Jurkat, Clone E6-1 (cell line): ENCODE results near the gene PDE4DIP. TPM values are rescaled to one million over a fixed set of nuclear protein-coding genes. Genes with fewer than 3 reads are reported as not detected.
"Not testable (repeated sequence)": the region's sequence is repeated elsewhere in the genome, so short reads cannot be mapped to it uniquely, and the experiment has no call there.

Experiments used
- DNase-seq: peaks from one replicate; pipeline ENCODE4 v3.0.0-alpha.2; 2011; ENCODE audit warnings: low read depth, low spot score
- H3K4me3 ChIP-seq: 2 replicates; pipeline ENCODE4 v1.5.1; 2011; ENCODE audit warnings: mild to moderate bottlenecking, low read length, control low read depth, moderate library complexity
- polyA plus RNA-seq: library from polyadenylated mRNA; unstranded; fragments of >200 nt; gene quantifications from one replicate; pipeline ENCODE4 v1.2.1, GENCODE V29; 2012; ENCODE audit warnings: missing spikeins; ENCODE audit not compliant: insufficient read length, insufficient read depth

The PDE4DIP gene
- 19.1 TPM for polyA plus RNA-seq

GRCh38 chr1:148844220-148844619 is at the start of gene PDE4DIP:
Gene PDE4DIP, plus strand, starts transcription at chr1:148844428. Its CDS starts 347 bp downstream, at chr1:148844775.
- not testable (repeated sequence) for H3K4me3 ChIP-seq

GRCh38 chr1:148808268-148808928 is 35.8 kb upstream of the PDE4DIP start:
- not testable (repeated sequence) for DNase-seq, H3K4me3 ChIP-seq

More at GRCh38 chr1:148844220-148844619, at the start of gene PDE4DIP:
- DNase-seq = not testable (repeated sequence)

- H3K4me3 ChIP-seq, DNase-seq: not testable (repeated sequence)
Observed at GRCh38 chr1:148808929-148809283, 35.3 kb upstream of the PDE4DIP start.

DNA sequence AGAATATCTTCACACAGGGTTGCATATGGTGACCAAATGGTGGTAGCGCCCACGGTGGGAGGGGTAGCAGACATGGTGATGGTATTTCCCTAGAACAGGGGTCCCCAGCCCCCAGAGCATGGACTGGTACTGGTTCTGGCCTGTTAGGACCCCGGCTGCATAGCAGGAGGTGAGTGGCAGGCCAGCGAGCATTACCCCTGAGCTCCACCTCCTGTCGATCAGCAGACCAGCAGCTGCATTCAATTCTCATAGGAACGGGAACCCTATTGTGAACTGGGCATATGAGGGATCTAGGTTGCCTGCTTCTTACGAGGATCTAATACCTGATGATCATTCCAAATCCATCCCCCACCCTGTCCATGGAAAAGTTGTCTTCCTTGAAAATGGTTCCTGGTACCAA is 22.0 kb upstream of the PDE4DIP start:
- DNase-seq, H3K4me3 ChIP-seq: not testable (repeated sequence)

DNA sequence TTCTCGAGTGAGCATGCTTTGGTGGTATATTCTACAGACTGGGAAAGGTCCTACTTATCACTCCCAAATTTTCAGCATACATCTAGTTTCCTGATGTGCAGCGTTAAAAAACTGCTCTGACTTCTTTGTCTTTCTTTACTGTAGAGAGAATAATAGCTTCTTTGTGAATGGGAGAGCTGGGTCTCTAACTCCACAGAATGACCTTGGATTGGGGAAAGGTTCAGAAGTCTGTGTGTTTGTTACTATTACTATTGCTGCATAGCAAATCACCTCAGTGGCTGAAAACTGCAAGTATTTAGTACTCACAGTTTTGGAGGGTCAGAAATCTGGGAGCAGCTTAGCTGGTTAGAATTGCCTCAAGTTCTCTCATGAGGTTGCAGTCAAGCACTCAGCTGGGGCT is 20.4 kb upstream of the PDE4DIP start:
- not testable (repeated sequence) for H3K4me3 ChIP-seq, DNase-seq

DNA sequence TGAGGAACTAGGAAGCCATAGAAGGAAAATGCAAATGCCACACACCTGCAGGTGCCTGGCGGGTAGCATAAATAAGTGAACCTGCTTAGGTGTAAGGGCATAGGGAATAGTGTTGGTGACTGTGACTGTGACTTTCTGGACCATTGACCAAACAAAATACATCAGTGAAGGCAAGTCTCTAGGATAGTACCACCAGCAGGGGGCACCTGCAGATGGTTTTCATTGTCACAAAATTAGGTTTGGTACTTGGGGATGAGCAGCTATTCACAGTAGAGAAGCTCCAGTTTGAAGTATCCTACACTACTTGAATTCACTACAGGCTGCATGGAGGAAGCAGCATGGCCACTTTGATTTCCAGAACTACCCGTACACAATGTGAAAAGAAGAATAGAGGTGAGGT is 19.2 kb upstream of the PDE4DIP start:
- DNase-seq, H3K4me3 ChIP-seq: not testable (repeated sequence)

DNA sequence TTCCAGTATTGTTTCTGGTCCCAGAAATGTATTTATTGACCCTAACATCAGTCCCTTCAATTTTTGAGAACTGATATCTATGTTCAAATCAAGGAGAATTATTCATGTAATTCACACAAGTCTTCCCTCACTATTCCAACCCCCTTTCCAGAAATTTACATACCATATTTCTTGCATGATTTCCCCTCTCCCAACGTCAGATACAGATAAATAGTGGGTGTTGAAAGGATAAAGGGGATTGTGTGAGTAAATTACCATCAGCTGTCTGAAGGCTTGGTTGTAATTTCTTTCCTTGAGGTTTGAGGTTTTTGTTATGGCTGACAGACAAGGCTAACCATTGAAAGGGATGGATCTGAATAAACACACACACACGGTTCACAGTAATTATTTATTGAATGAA is 15.7 kb upstream of the PDE4DIP start:
- DNase-seq, H3K4me3 ChIP-seq: not testable (repeated sequence)

- not testable (repeated sequence) for DNase-seq, H3K4me3 ChIP-seq
Observed at GRCh38 chr1:148828962-148829361, 15.3 kb upstream of the PDE4DIP start.

DNA sequence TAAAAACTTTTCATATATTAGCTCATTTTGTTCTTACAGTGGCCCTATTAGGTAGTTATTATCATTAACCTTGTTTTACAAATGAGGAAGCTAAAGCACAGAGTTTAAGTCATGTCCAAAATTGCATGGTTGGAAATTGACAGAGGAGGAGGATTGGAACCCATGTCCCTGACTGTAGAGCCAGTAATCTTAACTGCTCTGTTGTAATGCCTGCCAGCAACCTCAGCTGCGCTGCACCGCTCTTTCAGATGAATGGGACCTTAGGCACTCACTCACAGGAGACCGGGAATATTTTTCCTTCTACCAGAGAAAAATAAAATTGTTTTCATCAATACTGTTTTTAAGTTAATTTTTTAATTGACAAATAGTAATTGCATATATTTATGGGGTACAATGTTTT is 14.9 kb upstream of the PDE4DIP start:
- not testable (repeated sequence) for DNase-seq, H3K4me3 ChIP-seq

GRCh38 chr1:148841262-148841661 is 3.0 kb upstream of the PDE4DIP start:
- not testable (repeated sequence) for DNase-seq, H3K4me3 ChIP-seq

DNA sequence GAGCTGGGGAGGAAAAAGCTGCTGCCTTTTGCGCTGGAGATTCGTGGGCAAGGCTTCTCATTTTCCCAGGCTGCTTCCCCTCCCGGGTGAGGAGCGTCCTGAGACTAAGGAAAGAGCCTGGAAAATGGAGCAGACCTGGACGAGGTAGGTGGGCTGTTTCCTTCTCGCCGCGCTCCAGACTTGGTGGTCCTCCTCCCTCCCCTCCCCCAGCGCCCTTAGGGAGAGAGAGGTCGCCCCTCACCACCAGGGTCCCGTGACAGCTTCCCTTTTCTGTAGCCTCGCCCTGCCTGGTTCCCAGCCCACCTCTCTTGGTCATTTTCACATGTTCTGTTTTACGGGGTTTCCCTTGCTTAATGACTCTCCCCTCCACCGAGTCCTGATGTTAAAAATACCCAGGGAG is 423 bp downstream of the PDE4DIP start:
- not testable (repeated sequence) for H3K4me3 ChIP-seq, DNase-seq

GRCh38 chr1:148845068-148845467 is 840 bp downstream of the PDE4DIP start:
- not testable (repeated sequence) for DNase-seq, H3K4me3 ChIP-seq

- DNase-seq, H3K4me3 ChIP-seq: not testable (repeated sequence)
Observed at GRCh38 chr1:148850347-148850746, 6.1 kb downstream of the PDE4DIP start.

DNA sequence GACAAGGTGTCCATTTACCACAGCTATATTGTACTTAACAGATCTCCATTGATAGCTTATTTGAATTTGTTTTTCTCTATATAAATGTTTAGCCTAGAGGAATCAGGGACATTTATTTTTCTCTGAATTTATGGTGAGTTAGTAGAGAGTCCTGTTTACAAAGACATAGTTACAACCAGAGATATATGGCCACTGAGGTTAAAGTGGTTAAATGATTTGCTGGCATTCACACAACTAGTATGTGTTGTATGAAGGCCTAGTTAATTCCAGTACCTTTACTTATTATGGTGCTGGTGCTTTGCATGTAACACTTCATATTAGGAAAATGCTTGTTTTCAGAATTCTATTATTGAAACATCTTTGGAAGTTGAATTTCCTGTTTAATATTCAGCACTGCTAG is 6.6 kb downstream of the PDE4DIP start:
- not testable (repeated sequence) for H3K4me3 ChIP-seq, DNase-seq

- not testable (repeated sequence) for DNase-seq, H3K4me3 ChIP-seq
Observed at GRCh38 chr1:148851684-148852083, 7.5 kb downstream of the PDE4DIP start.

GRCh38 chr1:148853363-148853762 is 9.1 kb downstream of the PDE4DIP start:
- H3K4me3 ChIP-seq, DNase-seq: not testable (repeated sequence)

- H3K4me3 ChIP-seq, DNase-seq: not testable (repeated sequence)
Observed at GRCh38 chr1:148854063-148854462, 9.8 kb downstream of the PDE4DIP start.

GRCh38 chr1:148855367-148855766 is 11.1 kb downstream of the PDE4DIP start:
- not testable (repeated sequence) for DNase-seq, H3K4me3 ChIP-seq

DNA sequence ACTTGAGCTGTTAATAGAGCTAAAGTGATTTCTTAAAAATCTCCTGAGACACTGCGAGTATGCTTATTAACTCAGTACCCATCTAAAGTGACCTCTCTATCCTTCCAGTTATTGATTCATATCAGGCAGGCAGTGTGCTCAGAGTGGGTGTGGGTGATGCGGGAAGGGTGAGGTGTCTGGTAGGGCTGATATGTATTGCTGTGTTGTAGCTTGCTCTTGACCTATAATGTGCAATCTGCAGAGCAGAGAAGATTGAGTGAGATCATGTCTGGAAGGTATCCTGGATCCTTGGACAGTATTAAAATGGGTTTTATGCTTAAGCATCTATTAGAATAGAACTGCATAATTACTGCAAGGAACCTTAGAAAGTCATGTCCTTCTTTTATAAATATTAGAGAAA is 15.8 kb downstream of the PDE4DIP start:
- H3K4me3 ChIP-seq, DNase-seq: not testable (repeated sequence)

DNA sequence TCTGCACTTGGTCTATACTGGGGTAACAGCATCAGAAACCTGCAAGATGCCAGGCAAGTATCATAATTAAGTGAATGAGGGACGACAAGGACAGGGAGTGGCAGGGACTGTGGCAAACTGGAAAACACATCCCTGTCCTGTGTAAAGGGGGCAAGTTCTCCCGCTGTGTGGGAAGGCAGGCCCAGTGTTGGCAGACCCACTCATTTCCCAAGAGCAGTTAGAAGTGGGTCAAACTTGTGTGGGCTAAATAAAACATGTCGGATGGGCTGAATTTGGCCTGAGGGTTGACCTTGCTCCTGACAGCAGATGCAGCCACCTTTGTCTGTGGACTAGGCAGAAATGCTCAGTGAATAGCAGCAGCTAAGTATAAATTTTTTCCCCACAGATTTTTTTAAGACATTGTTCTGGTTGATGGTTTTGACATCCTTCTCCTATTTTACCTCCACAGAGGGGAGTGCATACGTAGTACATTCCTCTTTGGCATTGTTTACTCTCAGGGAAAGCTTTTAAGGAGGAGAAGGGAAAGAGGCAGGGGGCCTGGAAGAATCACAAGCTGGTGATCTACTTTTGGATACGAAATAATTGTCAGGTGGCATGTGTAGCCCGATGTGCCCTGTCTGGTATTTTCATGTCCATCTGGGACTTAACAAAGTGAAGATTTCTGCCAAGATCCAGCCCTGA is 16.5 kb downstream of the PDE4DIP start:
- H3K4me3 ChIP-seq, DNase-seq: not testable (repeated sequence)
